ENCODE data around the gene FRMD7. TPM values are rescaled to one million over a fixed set of nuclear protein-coding genes. Genes with fewer than 3 reads are reported as not detected.

The FRMD7 gene
- total RNA-seq, 1 experiment from 2014 or later = not detected

DNA sequence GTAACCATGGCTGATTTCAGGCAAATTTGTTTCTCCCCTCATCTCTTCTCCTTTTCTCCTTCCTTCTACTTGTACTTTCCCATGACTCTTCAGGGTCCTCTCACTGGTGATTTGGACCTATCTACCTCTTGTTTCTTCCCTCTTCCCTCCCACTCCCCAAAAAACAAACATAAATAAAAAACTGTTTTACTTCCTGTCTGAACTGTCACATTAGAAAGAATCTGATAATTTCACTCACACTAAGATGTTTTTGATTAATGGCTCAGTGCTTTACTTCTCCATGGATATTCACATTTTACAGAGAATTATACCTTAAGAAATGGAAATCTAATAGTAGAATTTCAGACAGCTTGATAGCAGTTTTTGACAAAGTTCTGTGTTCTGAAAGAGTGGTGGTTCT is 97.6 kb downstream of the FRMD7 start (continued):
- TF ChIP-seq ZNF532 (CRISPR knock-in tag; IDR thresholded peaks at IDR 0.05; ENCODE audit: borderline replicate concordance) (no peak), GRHL2 (CRISPR knock-in tag; IDR thresholded peaks at IDR 0.05; ENCODE audit: insufficient replicate concordance, severe bottlenecking) (no peak), GABPB1 (CRISPR knock-in tag; IDR thresholded peaks at IDR 0.05) (no peak), NFATC4 (CRISPR knock-in tag; IDR thresholded peaks at IDR 0.05) (no peak), NR2C2 (CRISPR knock-in tag; IDR thresholded peaks at IDR 0.05) (no peak), ZNF396 (CRISPR knock-in tag; IDR thresholded peaks at IDR 0.05; ENCODE audit: borderline replicate concordance) (no peak)
- TF ChIP-seq, protein P1, sequence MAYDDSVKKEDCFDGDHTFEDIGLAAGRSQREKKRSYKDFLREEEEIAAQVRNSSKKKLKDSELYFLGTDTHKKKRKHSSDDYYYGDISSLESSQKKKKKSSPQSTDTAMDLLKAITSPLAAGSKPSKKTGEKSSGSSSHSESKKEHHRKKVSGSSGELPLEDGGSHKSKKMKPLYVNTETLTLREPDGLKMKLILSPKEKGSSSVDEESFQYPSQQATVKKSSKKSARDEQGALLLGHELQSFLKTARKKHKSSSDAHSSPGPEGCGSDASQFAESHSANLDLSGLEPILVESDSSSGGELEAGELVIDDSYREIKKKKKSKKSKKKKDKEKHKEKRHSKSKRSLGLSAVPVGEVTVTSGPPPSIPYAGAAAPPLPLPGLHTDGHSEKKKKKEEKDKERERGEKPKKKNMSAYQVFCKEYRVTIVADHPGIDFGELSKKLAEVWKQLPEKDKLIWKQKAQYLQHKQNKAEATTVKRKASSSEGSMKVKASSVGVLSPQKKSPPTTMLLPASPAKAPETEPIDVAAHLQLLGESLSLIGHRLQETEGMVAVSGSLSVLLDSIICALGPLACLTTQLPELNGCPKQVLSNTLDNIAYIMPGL (CRISPR knock-in tag; IDR thresholded peaks at IDR 0.05) = no peak

Other genes with a start within 250 kb of the FRMD7 start
- gene STK26, start 104.7 kb downstream of the FRMD7 start, total RNA-seq (2021) = 75.4 to 78.8 TPM (median 77.6 TPM) in 3 replicates
- gene RAP2C, start 91.4 kb upstream of the FRMD7 start, total RNA-seq (2021) = 20.5 to 25.2 TPM (median 25.0 TPM) in 3 replicates

Data from WTC11 (cell line).